A549 treated with Hydrocortisone at 1 μM for 4 hours (cell line): ENCODE data around the gene MRM1. TPM values are rescaled to one million over a fixed set of nuclear protein-coding genes. Genes with fewer than 3 reads are reported as not detected.

Experiments used
- total RNA-seq: library from RNA; stranded (reverse); fragments of 200-300 nt; extraction: Qiagen RNA extraction; gene quantifications from 5 replicates; pipeline ENCODE4 v1.2.3, GENCODE V29; 2022

MRM1 gene, protein sequence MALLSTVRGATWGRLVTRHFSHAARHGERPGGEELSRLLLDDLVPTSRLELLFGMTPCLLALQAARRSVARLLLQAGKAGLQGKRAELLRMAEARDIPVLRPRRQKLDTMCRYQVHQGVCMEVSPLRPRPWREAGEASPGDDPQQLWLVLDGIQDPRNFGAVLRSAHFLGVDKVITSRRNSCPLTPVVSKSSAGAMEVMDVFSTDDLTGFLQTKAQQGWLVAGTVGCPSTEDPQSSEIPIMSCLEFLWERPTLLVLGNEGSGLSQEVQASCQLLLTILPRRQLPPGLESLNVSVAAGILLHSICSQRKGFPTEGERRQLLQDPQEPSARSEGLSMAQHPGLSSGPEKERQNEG
- total RNA-seq: 13.3 to 17.2 TPM (median 15.0 TPM) in 5 replicates

GRCh38 chr17:36601303-36602029 is at the start of gene MRM1:
Gene MRM1 (plus strand): TSS chr17:36601583. CDS start chr17:36601811, 228 bp downstream.

GRCh38 chr17:36591434-36592315 is 9.7 kb upstream of the MRM1 start, which contains the start of gene DHRS11:
Gene DHRS11 (plus strand): TSS chr17:36591879. CDS start chr17:36592010, 131 bp downstream.

Other genes with a start within 250 kb of the MRM1 start
- not detected in 5 replicates for gene TBC1D3H, start 213.1 kb upstream of the MRM1 start, total RNA-seq
- 77.2 to 87.0 TPM (median 83.6 TPM) in 5 replicates for gene ZNHIT3, start 114.9 kb upstream of the MRM1 start, total RNA-seq
- 51.9 to 59.2 TPM (median 57.1 TPM) in 5 replicates for gene MYO19, start 66.7 kb upstream of the MRM1 start, total RNA-seq
- 22.5 to 32.3 TPM (median 23.4 TPM) in 5 replicates for gene PIGW, start 66.6 kb upstream of the MRM1 start, total RNA-seq
- 61.3 to 69.8 TPM (median 62.0 TPM) in 5 replicates for gene GGNBP2, start 56.7 kb upstream of the MRM1 start, total RNA-seq
- gene DHRS11, start 9.7 kb upstream of the MRM1 start, total RNA-seq: 7.5 to 9.1 TPM (median 8.6 TPM) in 5 replicates